ENCODE data around the gene TULP4. TPM values are rescaled to one million over a fixed set of nuclear protein-coding genes. Genes with fewer than 3 reads are reported as not detected.
A peak's percentile ranks its signal among the peaks of the same experiment; 100 is the strongest.

Gene TULP4
- total RNA-seq, 1 experiment from 2014 or later = 21.5 TPM

GRCh38 chr6:158518191-158519127 lies 206.2 kb downstream of the TULP4 start:
- Histone ChIP-seq H3K79me2 (ENCODE audit: low read length) (no peaks in the 10 kb centered on the region), H3K9me2 (replicated peaks; ENCODE audit: low read length) (no peaks in the 10 kb centered on the region), H3K9ac (ENCODE audit: low read length) (no peak overlapping the region), H3K27me3 (ENCODE audit: low read length) (no peaks in the 10 kb centered on the region), H3F3A (ENCODE audit: low read length, unreplicated experiment) (no peaks in the 10 kb centered on the region), H3K36me3 (ENCODE audit: low read depth, low read length) (no peaks in the 10 kb centered on the region), H3K4me3 (ENCODE audit: low read length) (peak overlapping the region; percentile 65), H4K20me1 (ENCODE audit: low read length) (no peaks in the 10 kb centered on the region), H2AFZ (ENCODE audit: low read length) (peak overlapping the region; percentile 85), H3K4me1 (ENCODE audit: insufficient read depth, low read length) (peaks cover 6% of the 10 kb centered on the region; the same call in 1 of the 2 replicates), H3K27ac (ENCODE audit: low read length) (peak overlapping the region; percentile 47), H3K4me2 (ENCODE audit: low read length) (peak overlapping the region; percentile 83), H3K9me3 (ENCODE audit: low read length) (no peaks in the 10 kb centered on the region)
- CTCF ChIA-PET = interaction anchor here (0.6 to 1.0 kb wide), 5 partner anchors 16 to 304 kb away, joined by 3 to 10 read pairs (median 3); no protein-coding TSS in a partner anchor
- peak; percentile 71 for DNase-seq
- BruUV-seq (replicated peaks) = no TSS peak
- ATAC-seq = peak; percentile 95
- TF ChIP-seq EZH2phosphoT487 (IDR thresholded peaks at IDR 0.05; ENCODE audit: borderline replicate concordance, low read length) (no peak), CTCF (conservative IDR thresholded peaks at IDR 0.05; ENCODE audit: low read depth, low read length) (peak; percentile 73), EZH2 (IDR thresholded peaks at IDR 0.05; ENCODE audit: low read length, unreplicated experiment) (no peak)
- POLR2A ChIA-PET (ENCODE audit: unreplicated experiment) = no interaction called here
- intact Hi-C loops (cut with micrococcal nuclease) = loop anchor here (1.0 kb wide), 1 partner anchor 297 kb away; no protein-coding TSS in a partner anchor

GRCh38 chr6:158519300-158519699 lies 207.0 kb downstream of the TULP4 start:
- TF ChIP-seq CTCF (conservative IDR thresholded peaks at IDR 0.05; ENCODE audit: low read depth, low read length) (no peak), EZH2 (IDR thresholded peaks at IDR 0.05; ENCODE audit: low read length, unreplicated experiment) (no peak), EZH2phosphoT487 (IDR thresholded peaks at IDR 0.05; ENCODE audit: borderline replicate concordance, low read length) (no peak)
- Histone ChIP-seq H2AFZ (ENCODE audit: low read length) (no peak overlapping the region), H3K9ac (ENCODE audit: low read length) (no peak overlapping the region), H3F3A (ENCODE audit: low read length, unreplicated experiment) (no peaks in the 10 kb centered on the region), H3K4me1 (ENCODE audit: insufficient read depth, low read length) (peaks cover 6% of the 10 kb centered on the region; the same call in 1 of the 2 replicates), H3K9me2 (replicated peaks; ENCODE audit: low read length) (no peaks in the 10 kb centered on the region), H4K20me1 (ENCODE audit: low read length) (no peaks in the 10 kb centered on the region), H3K4me2 (ENCODE audit: low read length) (no peak overlapping the region), H3K79me2 (ENCODE audit: low read length) (no peaks in the 10 kb centered on the region), H3K27me3 (ENCODE audit: low read length) (no peaks in the 10 kb centered on the region), H3K4me3 (ENCODE audit: low read length) (no peak overlapping the region), H3K36me3 (ENCODE audit: low read depth, low read length) (no peaks in the 10 kb centered on the region), H3K9me3 (ENCODE audit: low read length) (no peaks in the 10 kb centered on the region), H3K27ac (ENCODE audit: low read length) (no peak overlapping the region)
- no peak for ATAC-seq
- no peak for DNase-seq
- BruUV-seq (replicated peaks) = no TSS peak
- intact Hi-C loops (cut with micrococcal nuclease) = no loop called here
- ChIA-PET CTCF (interaction anchor here (0.6 to 1.0 kb wide), 3 partner anchors 15 to 305 kb away, joined by 3 to 10 read pairs (median 4); no protein-coding TSS in a partner anchor), POLR2A (ENCODE audit: unreplicated experiment) (interaction anchor here (0.6 kb wide), 1 partner anchor 256 kb away, joined by 5 read pairs; no protein-coding TSS in a partner anchor)

Data from PC-3 (cell line).